Stimulated activated CD8-positive, alpha-beta memory T cell treated with anti-CD3 and anti-CD28 coated beads, Interleukin-7, amount 100 ng/mL, for 4 hours (primary cell): ENCODE data around the gene F2RL1.
A peak's percentile ranks its signal among the peaks of the same experiment; 100 is the strongest.
"Not testable (repeated sequence)": the region's sequence is repeated elsewhere in the genome, so short reads cannot be mapped to it uniquely, and the experiment has no call there.

Source experiments
- DNase-seq, 2 donors: peaks; one replicate each; pipeline ENCODE4 v3.0.0-alpha.2; 2020; ENCODE audit warnings: low read depth in 2 of 2

F2RL1 gene, protein sequence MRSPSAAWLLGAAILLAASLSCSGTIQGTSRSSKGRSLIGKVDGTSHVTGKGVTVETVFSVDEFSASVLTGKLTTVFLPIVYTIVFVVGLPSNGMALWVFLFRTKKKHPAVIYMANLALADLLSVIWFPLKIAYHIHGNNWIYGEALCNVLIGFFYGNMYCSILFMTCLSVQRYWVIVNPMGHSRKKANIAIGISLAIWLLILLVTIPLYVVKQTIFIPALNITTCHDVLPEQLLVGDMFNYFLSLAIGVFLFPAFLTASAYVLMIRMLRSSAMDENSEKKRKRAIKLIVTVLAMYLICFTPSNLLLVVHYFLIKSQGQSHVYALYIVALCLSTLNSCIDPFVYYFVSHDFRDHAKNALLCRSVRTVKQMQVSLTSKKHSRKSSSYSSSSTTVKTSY

GRCh38 chr5:76818844-76819831 lies at the start of gene F2RL1:
TSS of gene F2RL1 (plus strand) at chr5:76819030. CDS start at chr5:76819183, 153 bp downstream.
- DNase-seq = peak in 1 of 2 donors; percentile 47

DNA sequence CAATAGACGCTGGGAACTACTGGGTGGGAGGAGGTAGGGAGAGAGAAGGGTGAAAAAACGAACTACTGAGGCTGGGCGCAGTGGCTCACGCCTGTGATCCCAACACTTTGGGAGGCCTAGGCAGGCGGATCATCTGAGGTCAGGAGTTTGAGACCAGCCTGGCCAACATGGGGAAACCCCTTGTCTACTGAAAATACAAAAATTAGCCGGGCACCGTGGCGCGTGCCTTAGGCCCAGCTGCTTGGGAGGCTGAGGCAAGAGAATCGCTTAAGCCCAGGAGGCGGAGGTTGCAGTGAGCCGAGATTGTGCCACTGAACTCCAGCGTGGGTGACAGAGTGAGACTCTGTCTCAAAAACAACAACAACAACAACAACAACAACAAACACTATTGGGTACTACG lies 47.8 kb upstream of the F2RL1 start:
- DNase-seq = not testable (repeated sequence)

DNA sequence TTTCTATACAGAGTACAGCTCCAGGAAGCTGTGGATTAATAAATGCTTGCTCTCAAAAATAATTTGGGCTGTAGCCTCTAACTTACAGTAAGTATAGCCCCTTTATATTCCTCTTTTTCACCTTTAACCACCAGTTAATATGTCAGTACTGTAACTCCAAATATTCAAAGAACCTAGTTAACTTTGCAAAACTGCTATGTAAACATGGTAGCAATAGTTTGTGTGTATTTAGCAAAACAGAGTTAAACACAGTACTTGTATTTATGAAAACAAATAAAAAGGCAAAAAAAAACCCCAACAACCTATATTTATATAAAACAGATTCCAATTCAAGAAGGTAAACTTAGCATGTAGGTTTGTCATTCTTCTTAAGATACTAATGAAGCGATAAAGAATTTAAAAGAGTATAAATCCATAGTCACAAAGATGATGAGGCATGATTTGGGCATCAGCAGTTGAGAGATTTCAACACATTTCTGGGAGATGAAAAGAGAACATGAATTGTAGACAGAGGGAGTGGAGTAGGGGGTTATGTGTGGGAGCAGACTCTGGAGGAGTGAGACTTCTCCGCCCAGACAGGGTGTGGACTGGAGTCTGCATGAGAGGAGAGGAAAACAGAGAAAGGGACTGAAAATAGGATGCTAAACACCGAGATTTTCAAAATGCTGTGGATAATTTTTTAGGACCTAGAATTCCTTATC lies 47.0 kb upstream of the F2RL1 start:
- no peak for DNase-seq

DNA sequence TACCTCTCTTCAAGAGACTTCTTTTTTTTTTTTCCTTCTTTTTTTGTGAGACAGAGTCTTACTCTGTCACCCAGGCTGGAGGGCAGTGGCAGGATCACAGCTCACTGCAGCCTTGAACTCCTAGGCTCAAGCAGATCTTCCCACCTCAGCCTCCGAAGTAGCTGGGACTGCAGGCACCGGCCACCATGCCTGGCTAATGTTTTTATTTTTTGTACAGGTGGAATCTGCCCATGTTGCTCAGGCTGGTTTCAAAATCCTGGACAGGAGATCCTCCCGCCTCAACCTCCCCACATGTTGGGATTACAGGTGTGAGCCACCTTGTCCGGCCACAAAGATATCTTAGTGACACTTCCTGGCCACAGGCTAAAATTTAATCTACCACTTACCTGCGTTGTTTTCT lies 42.9 kb upstream of the F2RL1 start:
- DNase-seq = no peak

GRCh38 chr5:76776391-76776790 lies 42.4 kb upstream of the F2RL1 start:
- DNase-seq = no peak

DNA sequence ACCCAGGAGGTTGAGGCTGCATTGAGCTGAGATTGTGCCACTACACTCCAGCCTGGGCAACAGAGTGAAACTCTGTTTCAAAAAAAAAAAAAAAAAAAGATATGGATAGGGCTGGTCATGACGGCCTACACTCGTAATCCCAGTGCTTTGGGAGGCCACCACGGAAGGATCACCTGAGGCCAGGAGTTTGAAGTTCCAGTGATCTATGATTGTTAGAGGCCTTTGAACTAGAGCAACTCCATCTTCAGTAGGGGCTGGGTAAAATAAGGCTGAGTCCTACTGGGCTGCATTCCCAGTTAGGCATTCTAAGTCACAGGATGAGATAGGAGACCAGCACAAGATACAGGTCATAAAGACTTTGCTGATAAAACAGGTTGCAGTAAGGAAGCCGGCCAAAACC lies 38.2 kb upstream of the F2RL1 start:
- DNase-seq = not testable (repeated sequence)

DNA sequence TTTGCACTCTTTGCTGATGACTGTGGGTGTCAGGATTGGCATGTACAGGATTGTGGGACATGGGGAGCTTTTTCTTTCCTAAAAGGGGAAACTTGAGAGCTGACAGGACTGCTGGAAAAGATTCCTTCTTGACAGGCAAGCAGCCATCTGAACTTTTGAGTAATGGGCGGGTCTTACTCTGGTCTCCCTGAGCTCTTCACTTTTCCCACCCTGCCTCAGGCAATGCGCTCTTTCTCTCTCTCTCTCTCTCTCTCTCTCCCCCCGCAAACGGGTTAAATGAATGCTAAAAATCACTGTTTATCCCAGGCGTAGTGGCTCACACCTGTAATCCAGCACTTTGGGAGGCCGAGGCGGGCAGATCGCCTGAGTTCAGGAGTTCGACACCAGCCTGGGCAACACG lies 37.1 kb upstream of the F2RL1 start:
- DNase-seq = no peak

GRCh38 chr5:76782444-76782843 lies 36.4 kb upstream of the F2RL1 start:
- no peak for DNase-seq

DNA sequence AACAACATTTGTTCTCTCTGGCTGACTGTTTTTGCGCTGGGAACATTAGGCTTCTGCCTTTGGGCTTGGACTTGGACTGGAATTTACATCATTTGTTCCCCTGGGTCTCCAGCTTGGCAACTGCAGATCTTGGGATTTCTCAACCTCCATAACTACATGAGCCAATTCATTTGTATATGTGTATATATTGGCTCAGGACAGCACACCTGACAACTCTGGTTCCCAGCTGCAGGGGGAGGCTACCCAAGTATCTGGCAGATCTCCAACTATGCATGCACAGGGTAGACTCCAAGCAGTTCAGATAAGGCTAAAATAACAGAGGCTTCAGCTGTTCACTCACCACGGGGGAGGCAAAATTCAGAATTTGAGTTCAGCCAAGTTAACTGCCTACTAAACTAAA lies 31.6 kb upstream of the F2RL1 start:
- no peak for DNase-seq

DNA sequence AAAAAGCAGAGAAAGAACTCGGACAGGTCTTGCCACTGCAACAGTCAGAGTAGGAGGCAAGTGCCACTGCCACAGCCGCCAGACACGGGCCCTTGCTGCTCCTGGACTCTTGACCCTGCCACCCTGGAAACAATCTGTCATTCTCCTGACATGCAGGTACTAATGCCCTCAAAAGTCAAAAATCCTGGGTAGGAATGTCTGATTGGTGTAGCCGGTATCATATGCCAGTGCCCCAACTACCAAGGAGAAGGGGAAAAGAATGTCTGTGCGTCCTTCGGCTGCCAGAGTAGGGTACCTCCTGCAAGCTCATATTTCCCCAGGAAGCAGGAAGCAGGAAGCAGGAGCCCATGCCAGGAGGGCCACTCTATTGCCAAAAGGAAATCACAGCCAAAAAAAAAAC lies 30.5 kb upstream of the F2RL1 start:
- DNase-seq = no peak

- not testable (repeated sequence) for DNase-seq
Observed at GRCh38 chr5:76789275-76789674, 29.6 kb upstream of the F2RL1 start.

- DNase-seq = no peak
Observed at GRCh38 chr5:76789991-76790581, 28.7 kb upstream of the F2RL1 start.

DNA sequence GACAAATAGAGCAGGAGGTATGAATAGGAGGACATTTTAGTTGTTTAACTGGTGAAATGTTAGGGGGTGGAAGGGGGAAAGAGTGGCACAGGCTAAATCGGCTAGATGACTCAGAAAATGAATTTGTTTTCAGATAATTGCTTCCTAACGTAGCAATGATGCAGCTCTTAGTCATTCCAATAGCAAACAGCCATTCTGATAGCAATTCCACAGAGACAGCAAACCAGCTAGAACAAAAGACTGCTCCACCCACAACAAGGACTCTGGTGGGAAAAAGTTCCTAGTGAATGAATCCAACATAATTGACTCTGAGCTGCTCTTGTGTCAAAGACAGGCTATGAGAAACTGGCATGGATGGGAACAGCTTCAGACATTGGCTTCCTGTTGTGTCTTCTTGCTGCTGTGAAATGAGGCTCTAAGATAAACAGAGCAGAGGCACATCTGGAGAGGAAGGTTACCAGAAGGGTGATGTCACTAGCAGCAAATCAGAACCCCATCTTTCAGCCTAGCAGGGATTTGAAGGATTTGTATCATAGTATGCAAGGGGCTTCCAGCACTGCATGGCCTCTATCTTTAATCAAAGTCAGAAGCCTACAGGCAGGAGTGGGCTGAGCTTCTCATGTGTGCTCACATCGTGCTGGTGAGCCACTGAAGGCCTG lies 28.1 kb upstream of the F2RL1 start:
- DNase-seq = no peak

DNA sequence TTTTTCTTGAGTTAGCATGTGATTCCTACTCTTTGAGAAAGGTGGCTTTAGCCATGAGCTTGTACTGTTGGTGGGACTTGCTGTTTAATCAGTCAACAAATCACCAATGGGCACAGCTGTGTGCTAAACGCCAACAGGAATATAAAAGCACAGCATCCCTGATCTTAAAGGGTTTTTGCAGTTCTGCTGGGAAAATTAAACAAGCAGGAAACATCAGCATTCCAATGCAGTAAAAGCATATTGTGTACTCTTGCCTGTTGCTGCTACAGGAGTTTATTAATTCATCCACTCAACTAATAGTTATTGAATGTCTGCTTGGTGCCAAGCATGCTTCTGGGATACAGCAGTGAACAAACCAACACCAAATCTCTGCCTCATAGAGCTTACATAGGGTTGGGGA lies 27.4 kb upstream of the F2RL1 start:
- DNase-seq = no peak

DNA sequence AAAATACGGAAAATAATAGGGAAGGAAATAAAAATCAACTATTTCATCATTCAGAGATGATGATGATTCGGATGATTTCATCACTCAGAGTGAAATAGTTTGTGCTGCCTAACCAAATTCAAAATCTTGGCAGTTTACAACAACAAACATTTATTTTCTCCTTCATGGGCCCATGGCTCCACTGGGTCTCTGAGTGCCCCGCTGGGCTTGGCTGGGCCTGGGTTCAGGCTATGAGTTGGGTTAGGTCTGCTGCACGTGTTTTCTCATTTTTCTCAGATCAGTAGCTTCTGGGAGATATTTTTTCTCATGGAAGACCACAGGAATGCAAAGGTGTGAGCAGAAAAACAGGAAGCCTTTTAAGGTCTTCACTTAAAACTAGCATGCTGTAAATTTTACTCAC lies 24.0 kb upstream of the F2RL1 start:
- DNase-seq = no peak

DNA sequence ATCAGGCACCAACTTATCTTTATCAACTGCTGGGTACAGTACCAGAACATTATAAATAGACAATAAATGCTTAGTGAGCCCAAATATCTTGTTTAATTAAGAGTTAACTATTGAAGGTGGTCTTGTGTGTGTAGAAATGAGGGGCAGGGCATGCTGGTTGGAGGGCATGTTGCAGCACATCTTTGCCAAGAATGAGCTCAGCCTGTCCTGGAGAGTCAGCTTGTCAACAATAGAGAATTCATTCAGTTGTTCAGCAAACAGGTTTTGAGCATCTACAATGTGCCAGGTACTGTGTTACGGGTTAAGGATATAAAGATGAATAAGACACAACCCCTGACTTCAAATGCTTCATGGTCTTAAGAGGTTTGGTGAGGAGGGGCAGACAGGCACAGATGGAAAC lies 19.2 kb upstream of the F2RL1 start:
- DNase-seq = no peak

- no peak for DNase-seq
Observed at GRCh38 chr5:76800579-76800978, 18.3 kb upstream of the F2RL1 start.

- no peak for DNase-seq
Observed at GRCh38 chr5:76801159-76801802, 17.5 kb upstream of the F2RL1 start.

DNA sequence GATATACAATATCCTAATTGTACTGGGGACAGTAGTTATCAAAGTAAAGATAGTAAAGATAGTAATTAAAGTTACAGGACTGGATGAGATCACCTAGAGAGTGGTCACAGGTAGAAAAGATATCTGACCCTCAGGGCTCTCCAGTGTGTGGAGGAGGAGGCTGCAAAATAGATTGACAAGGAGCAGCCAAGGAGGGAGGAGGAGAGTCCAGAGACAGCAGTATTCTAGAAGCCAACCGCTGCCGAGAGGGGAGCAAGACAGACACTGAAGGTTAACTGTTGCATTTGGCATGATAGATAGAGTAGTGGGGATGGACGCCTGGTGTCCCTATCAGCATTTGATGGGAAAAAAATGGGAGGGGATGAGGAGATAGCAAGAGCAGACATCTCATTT lies 17.0 kb upstream of the F2RL1 start:
- no peak for DNase-seq

- no peak for DNase-seq
Observed at GRCh38 chr5:76804266-76804665, 14.6 kb upstream of the F2RL1 start.
